HL-60/S4 treated with retinoic acid at 250 ng/mL for 4 days and 3 days (cell line): ENCODE data around the gene PTH2.

Source experiments
- in situ Hi-C: fragments of 300-500 bp; cut with MboI; formaldehyde crosslinking; loops from 2 replicates; pipeline ENCODE4 v1.7.0; 2022; ENCODE audit warnings: low sequenced_read_pairs

PTH2 gene

GRCh38 chr19:49432141-49433073, 9.2 kb upstream of the PTH2 start:
- in situ Hi-C loops, result no loop called here

- in situ Hi-C loops, result no loop called here
Measured at GRCh38 chr19:49431330-49431749, 8.1 kb upstream of the PTH2 start.

GRCh38 chr19:49430678-49431329, 7.6 kb upstream of the PTH2 start:
- in situ Hi-C loops, result no loop called here

- in situ Hi-C loops, result no loop called here
Measured at GRCh38 chr19:49430172-49430677, 7.0 kb upstream of the PTH2 start.

- in situ Hi-C loops, result no loop called here
Measured at GRCh38 chr19:49428547-49429451, 5.6 kb upstream of the PTH2 start.

- in situ Hi-C loops, result no loop called here
Measured at GRCh38 chr19:49427855-49428546, 4.8 kb upstream of the PTH2 start.

GRCh38 chr19:49427339-49427738, 4.1 kb upstream of the PTH2 start:
- in situ Hi-C loops, result no loop called here

GRCh38 chr19:49425922-49426592, 2.8 kb upstream of the PTH2 start:
- in situ Hi-C loops, result no loop called here

- in situ Hi-C loops, result no loop called here
Measured at GRCh38 chr19:49425178-49425577, 1.9 kb upstream of the PTH2 start, which contains the start of gene GFY. Gene GFY, plus strand, starts transcription at chr19:49425388. Its CDS starts 1,043 bp downstream, at chr19:49426431.

GRCh38 chr19:49423985-49424303, 703 bp upstream of the PTH2 start:
- in situ Hi-C loops, result no loop called here

GRCh38 chr19:49422407-49423070, 702 bp downstream of the PTH2 start:
- in situ Hi-C loops, result no loop called here

GRCh38 chr19:49421878-49422202, 1.4 kb downstream of the PTH2 start:
- in situ Hi-C loops, result no loop called here

- in situ Hi-C loops, result no loop called here
Measured at GRCh38 chr19:49421039-49421877, 2.0 kb downstream of the PTH2 start.

- in situ Hi-C loops, result no loop called here
Measured at GRCh38 chr19:49420227-49420626, 3.0 kb downstream of the PTH2 start.

- in situ Hi-C loops, result no loop called here
Measured at GRCh38 chr19:49419173-49419572, 4.1 kb downstream of the PTH2 start.

- in situ Hi-C loops, result no loop called here
Measured at GRCh38 chr19:49418511-49418910, 4.7 kb downstream of the PTH2 start.

GRCh38 chr19:49417088-49417487, 6.2 kb downstream of the PTH2 start:
- in situ Hi-C loops, result no loop called here

GRCh38 chr19:49415810-49416200, 7.4 kb downstream of the PTH2 start:
- in situ Hi-C loops, result no loop called here
